ENCODE data around the gene B4GALT2.

Gene B4GALT2

DNA sequence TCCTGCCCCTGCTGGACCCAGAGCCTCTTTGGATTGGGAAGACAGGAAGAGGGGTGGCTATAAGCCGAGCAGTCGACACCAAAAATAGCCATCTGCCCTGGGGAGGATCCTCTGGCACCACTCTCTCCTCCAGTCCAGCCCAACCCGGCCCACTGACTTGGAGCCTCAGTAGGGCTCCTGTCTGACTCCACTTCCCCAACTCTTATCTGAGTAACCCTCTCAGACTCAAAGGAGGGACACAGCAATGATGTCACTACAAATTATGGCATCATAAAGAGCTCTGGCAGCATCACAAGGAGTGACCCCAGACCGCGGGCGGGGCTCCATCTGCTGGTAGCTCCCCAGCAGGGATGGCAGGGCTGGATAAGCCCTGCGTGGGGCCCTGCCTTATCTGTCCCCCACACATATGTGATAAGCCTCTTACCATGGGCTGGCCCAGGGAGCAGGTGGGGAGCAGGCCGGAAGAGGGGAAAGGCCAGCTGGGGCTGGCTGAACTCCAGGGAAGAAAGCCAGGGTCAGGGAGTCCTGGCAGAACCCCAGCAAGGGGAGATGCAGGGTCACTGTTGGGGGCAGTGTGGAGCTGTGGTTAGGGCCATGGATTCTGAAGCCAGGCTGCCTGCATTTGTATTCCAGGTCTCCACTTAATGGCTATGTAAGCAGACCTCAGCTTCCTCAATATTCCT lies 56.9 kb downstream of the B4GALT2 start:
- Histone ChIP-seq H3K27me3 (replicated peaks; ENCODE audit: control insufficient read depth, insufficient read depth, low read length) (no peaks in the 10 kb centered on the region), H3K9me3 (ENCODE audit: control insufficient read depth, low read length) (no peaks in the 10 kb centered on the region), H3K4me3 (ENCODE audit: low read length) (no peak overlapping the region), H3K36me3 (ENCODE audit: control insufficient read depth, insufficient read depth, low read length, severe bottlenecking) (no peaks in the 10 kb centered on the region), H3K4me1 (ENCODE audit: control insufficient read depth, insufficient read depth, low read length) (peaks cover 50% of the 10 kb centered on the region), H3K9ac (ENCODE audit: low read length) (peak overlapping the region; percentile 43)
- no peak for DNase-seq (ENCODE audit: low read depth)

DNA sequence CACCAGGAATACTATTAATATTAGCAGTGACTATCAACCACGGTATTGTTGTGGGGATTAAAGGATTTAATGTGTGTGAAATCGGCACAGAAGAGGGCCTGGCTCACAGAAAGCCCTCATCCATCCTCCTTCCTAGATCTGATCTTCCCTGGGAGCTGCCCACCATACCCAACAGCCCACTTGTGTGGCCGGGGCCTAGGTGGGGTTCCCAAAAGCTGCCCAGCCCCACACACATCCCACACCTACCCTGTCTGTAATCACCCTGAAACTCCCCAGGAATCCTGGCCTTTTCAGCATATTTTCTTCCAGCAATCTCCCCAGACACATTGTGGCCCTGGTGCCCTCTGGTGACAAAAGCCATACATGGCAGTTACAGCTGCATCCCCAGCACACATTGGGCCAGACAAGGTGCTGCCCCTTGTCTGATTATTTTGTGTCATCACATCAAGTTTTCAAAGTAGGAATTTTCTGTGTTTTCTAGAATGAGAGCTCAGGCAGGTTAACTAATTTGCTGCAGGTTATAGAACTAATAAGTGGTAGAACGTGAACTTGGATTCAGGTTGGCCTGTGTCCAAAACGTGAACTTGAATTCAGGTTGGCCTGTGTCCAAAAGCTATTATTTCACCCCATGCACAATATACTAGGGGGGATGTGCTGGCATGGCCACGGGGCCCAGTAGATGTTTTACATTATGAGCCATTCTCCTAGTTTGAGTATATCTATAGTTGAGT lies 57.6 kb downstream of the B4GALT2 start:
- H3K36me3 ChIP-seq (ENCODE audit: control insufficient read depth, insufficient read depth, low read length, severe bottlenecking), result no peaks in the 10 kb centered on the region
- peak; percentile 84 for DNase-seq (ENCODE audit: low read depth)

DNA sequence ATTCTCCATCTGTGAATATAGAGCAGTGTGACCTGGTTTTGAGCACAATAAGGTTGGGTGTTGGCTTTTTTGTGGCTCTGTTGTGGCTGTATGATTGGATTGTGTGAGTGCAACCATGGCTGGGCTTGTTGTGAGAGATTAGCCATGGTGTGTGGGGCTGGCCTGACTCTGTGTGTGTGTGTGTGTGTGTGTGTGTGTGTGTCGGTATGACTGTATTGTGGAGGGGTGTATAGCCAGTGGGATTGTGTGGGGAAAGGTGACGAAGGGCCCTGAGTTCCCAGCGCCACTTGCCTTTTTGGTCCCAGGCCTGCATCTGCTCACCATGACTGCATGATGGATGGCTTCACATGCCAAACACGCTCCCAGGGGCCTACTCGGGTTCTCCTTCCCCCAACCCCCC lies 58.1 kb downstream of the B4GALT2 start:
- no peak overlapping the region for H3K9ac ChIP-seq (ENCODE audit: low read length)
- H3K9me3 ChIP-seq (ENCODE audit: control insufficient read depth, low read length), result no peaks in the 10 kb centered on the region
- H3K4me1 ChIP-seq (ENCODE audit: control insufficient read depth, insufficient read depth, low read length), result peaks cover 47% of the 10 kb centered on the region
- no peak for DNase-seq (ENCODE audit: low read depth)
- H3K27me3 ChIP-seq (replicated peaks; ENCODE audit: control insufficient read depth, insufficient read depth, low read length), result no peaks in the 10 kb centered on the region
- H3K36me3 ChIP-seq (ENCODE audit: control insufficient read depth, insufficient read depth, low read length, severe bottlenecking), result no peaks in the 10 kb centered on the region
- no peak overlapping the region for H3K4me3 ChIP-seq (ENCODE audit: low read length)

More for the DNA sequence above, 57.6 kb downstream of the B4GALT2 start:
- Histone ChIP-seq H3K9ac (ENCODE audit: low read length) (peak overlapping the region; percentile 16), H3K4me3 (ENCODE audit: low read length) (no peak overlapping the region), H3K9me3 (ENCODE audit: control insufficient read depth, low read length) (no peaks in the 10 kb centered on the region), H3K4me1 (ENCODE audit: control insufficient read depth, insufficient read depth, low read length) (peaks cover 53% of the 10 kb centered on the region), H3K27me3 (replicated peaks; ENCODE audit: control insufficient read depth, insufficient read depth, low read length) (no peaks in the 10 kb centered on the region)

DNA sequence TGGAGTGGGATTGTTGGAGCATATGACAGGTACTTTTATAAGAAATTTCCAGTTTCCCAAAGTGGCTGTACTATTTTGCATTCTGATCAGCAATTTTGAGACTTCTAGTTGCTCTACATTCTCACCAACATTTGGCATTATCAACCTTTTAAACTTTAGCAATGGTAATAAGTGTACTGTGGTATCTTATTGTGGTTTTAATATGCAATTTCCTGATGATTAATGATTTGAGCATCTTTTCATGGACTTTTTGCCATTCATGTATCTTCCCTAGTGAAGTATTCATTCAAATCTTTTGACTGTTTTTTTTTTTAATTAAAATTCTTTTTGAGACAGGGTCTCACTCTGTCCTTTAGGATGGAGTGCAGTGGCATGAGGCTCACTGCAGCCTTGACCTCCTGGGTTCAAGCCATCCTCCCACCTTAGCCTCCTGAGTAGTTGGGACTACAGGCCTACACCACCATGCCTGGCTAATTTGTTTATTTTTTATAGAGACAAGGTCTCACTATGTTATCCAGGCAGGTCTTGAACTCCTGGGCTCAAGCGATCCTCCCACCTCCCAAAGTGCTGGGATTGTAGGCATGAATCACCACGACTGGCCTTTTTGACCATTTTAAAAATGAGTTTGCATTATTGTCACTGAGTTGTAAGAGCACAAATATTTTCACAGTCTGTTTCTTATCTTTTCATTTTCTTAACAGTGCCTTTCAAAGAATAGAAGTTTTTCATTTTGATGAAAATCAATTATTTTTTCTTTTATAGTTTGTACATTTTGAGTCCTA lies 60.1 kb downstream of the B4GALT2 start:
- no peak for DNase-seq (ENCODE audit: low read depth)
- no peak overlapping the region for H3K9ac ChIP-seq (ENCODE audit: low read length)
- H3K36me3 ChIP-seq (ENCODE audit: control insufficient read depth, insufficient read depth, low read length, severe bottlenecking), result no peaks in the 10 kb centered on the region
- H3K4me3 ChIP-seq (ENCODE audit: low read length), result no peak overlapping the region
- peaks cover 52% of the 10 kb centered on the region for H3K4me1 ChIP-seq (ENCODE audit: control insufficient read depth, insufficient read depth, low read length)
- no peaks in the 10 kb centered on the region for H3K27me3 ChIP-seq (replicated peaks; ENCODE audit: control insufficient read depth, insufficient read depth, low read length)
- H3K9me3 ChIP-seq (ENCODE audit: control insufficient read depth, low read length), result no peaks in the 10 kb centered on the region

DNA sequence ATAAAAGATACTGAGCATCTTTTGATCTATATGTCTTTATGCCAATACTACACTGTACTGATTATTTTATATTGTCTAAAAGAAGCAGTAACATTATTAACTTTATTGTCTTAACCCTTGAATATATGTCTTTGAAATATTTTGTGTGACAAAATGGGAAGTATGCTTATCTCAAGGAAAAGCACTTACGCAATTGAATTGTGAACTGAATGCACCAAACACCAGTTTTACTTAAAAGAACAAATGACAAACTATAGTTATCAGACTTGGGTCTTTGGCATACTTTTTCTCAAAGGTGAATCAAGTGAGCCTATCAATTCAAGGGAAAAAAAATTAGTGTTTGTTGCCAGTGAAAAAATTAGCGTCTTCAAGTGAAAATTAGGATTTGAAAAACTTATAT lies 61.4 kb downstream of the B4GALT2 start:
- Histone ChIP-seq H3K9me3 (ENCODE audit: control insufficient read depth, low read length) (no peaks in the 10 kb centered on the region), H3K36me3 (ENCODE audit: control insufficient read depth, insufficient read depth, low read length, severe bottlenecking) (no peaks in the 10 kb centered on the region), H3K27me3 (replicated peaks; ENCODE audit: control insufficient read depth, insufficient read depth, low read length) (no peaks in the 10 kb centered on the region), H3K4me3 (ENCODE audit: low read length) (no peak overlapping the region), H3K4me1 (ENCODE audit: control insufficient read depth, insufficient read depth, low read length) (peaks cover 52% of the 10 kb centered on the region), H3K9ac (ENCODE audit: low read length) (no peak overlapping the region)
- DNase-seq (ENCODE audit: low read depth), result no peak
